ENCODE results near the gene ITGBL1.
A peak's percentile ranks its signal among the peaks of the same experiment; 100 is the strongest.
"Not testable (repeated sequence)": the region's sequence is repeated elsewhere in the genome, so short reads cannot be mapped to it uniquely, and the experiment has no call there.

The ITGBL1 gene

GRCh38 chr13:101515504-101515903 is 63.0 kb downstream of the ITGBL1 start:
- FAIRE-seq (no peak), DNase-seq (ENCODE audit: insufficient read length) (no peak)
- TF ChIP-seq POLR2A (IDR thresholded peaks at IDR 0.05; ENCODE audit: low read depth, low read length) (no peak), POLR2AphosphoS5 (IDR thresholded peaks at IDR 0.05; ENCODE audit: low read depth, low read length) (no peak), TAF1 (IDR thresholded peaks at IDR 0.05; ENCODE audit: borderline replicate concordance, low read depth, low read length) (no peak)

DNA sequence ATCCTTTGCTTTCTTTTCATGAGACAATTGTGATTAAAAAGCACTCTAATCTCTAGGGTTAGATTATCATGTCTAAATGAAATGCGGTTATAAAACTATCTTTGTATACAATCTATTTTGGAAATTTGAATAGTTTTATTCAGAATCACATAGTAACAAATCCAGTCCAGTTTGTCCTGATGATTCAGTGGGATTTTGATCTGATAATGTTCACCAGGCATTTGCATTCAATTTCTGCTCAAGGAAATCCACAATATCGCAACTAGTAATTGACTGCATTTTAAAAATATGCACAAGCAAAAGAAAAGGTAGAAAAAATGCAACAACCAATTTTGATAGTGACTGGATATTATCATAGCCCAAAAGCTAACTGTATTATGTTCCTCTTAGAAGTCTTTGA is 63.8 kb downstream of the ITGBL1 start:
- TF ChIP-seq TAF1 (IDR thresholded peaks at IDR 0.05; ENCODE audit: borderline replicate concordance, low read depth, low read length) (no peak), POLR2AphosphoS5 (IDR thresholded peaks at IDR 0.05; ENCODE audit: low read depth, low read length) (no peak), POLR2A (IDR thresholded peaks at IDR 0.05; ENCODE audit: low read depth, low read length) (no peak)
- DNase-seq (ENCODE audit: insufficient read length) (no peak), FAIRE-seq (no peak)

GRCh38 chr13:101520672-101521071 is 68.2 kb downstream of the ITGBL1 start:
- FAIRE-seq, result no peak
- DNase-seq (ENCODE audit: insufficient read length), result no peak
- no peak for TF ChIP-seq POLR2AphosphoS5 (IDR thresholded peaks at IDR 0.05; ENCODE audit: low read depth, low read length)
- no peak for TF ChIP-seq POLR2A (IDR thresholded peaks at IDR 0.05; ENCODE audit: low read depth, low read length)
- TF ChIP-seq TAF1 (IDR thresholded peaks at IDR 0.05; ENCODE audit: borderline replicate concordance, low read depth, low read length), result no peak

DNA sequence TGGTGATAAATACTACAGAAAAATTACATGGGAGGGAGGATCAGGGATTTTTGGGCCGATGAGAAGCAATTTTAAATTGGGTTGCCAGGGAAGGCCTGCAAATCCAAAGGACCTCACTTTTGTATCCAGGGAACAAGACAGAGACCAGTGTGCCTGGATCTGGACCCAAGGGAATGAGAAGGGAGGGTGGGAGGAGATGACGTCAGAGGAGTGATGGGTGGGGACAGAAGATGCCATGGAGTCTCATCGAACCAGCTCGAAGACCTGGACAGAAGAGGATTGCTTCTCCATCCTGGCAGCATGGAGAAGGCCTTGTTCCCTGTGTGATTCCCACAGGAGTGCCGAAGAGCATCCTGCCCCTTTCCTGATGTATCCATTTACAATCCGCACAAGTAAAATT is 68.9 kb downstream of the ITGBL1 start:
- no peak for FAIRE-seq
- TF ChIP-seq TAF1 (IDR thresholded peaks at IDR 0.05; ENCODE audit: borderline replicate concordance, low read depth, low read length), result no peak
- no peak for TF ChIP-seq POLR2A (IDR thresholded peaks at IDR 0.05; ENCODE audit: low read depth, low read length)
- no peak for TF ChIP-seq POLR2AphosphoS5 (IDR thresholded peaks at IDR 0.05; ENCODE audit: low read depth, low read length)

GRCh38 chr13:101522607-101523006 is 70.1 kb downstream of the ITGBL1 start:
- FAIRE-seq (no peak), DNase-seq (ENCODE audit: insufficient read length) (no peak)
- TF ChIP-seq POLR2AphosphoS5 (IDR thresholded peaks at IDR 0.05; ENCODE audit: low read depth, low read length), result no peak
- no peak for TF ChIP-seq TAF1 (IDR thresholded peaks at IDR 0.05; ENCODE audit: borderline replicate concordance, low read depth, low read length)
- no peak for TF ChIP-seq POLR2A (IDR thresholded peaks at IDR 0.05; ENCODE audit: low read depth, low read length)

More for the DNA sequence above, 68.9 kb downstream of the ITGBL1 start:
- no peak for DNase-seq (ENCODE audit: insufficient read length)

- peak; percentile 63 for FAIRE-seq
- TF ChIP-seq POLR2AphosphoS5 (IDR thresholded peaks at IDR 0.05; ENCODE audit: low read depth, low read length) (no peak), POLR2A (IDR thresholded peaks at IDR 0.05; ENCODE audit: low read depth, low read length) (no peak), TAF1 (IDR thresholded peaks at IDR 0.05; ENCODE audit: borderline replicate concordance, low read depth, low read length) (no peak)
- no peak for DNase-seq (ENCODE audit: insufficient read length)
These were observed 71.0 kb downstream of the ITGBL1 start for GRCh38 chr13:101523154-101524131.

GRCh38 chr13:101527130-101527529 is 74.7 kb downstream of the ITGBL1 start:
- DNase-seq (ENCODE audit: insufficient read length) (no peak), FAIRE-seq (no peak)
- TF ChIP-seq POLR2A (IDR thresholded peaks at IDR 0.05; ENCODE audit: low read depth, low read length) (no peak), POLR2AphosphoS5 (IDR thresholded peaks at IDR 0.05; ENCODE audit: low read depth, low read length) (no peak), TAF1 (IDR thresholded peaks at IDR 0.05; ENCODE audit: borderline replicate concordance, low read depth, low read length) (no peak)

- no peak for TF ChIP-seq TAF1 (IDR thresholded peaks at IDR 0.05; ENCODE audit: borderline replicate concordance, low read depth, low read length)
- no peak for DNase-seq (ENCODE audit: insufficient read length)
These were observed 76.9 kb downstream of the ITGBL1 start for GRCh38 chr13:101529422-101529821.

GRCh38 chr13:101530293-101530692 is 77.8 kb downstream of the ITGBL1 start:
- DNase-seq (ENCODE audit: insufficient read length) (no peak), FAIRE-seq (no peak)
- TF ChIP-seq TAF1 (IDR thresholded peaks at IDR 0.05; ENCODE audit: borderline replicate concordance, low read depth, low read length) (no peak), POLR2A (IDR thresholded peaks at IDR 0.05; ENCODE audit: low read depth, low read length) (no peak), POLR2AphosphoS5 (IDR thresholded peaks at IDR 0.05; ENCODE audit: low read depth, low read length) (no peak)

More at GRCh38 chr13:101529422-101529821, 76.9 kb downstream of the ITGBL1 start:
- FAIRE-seq, result no peak

GRCh38 chr13:101535192-101535746 is 82.8 kb downstream of the ITGBL1 start:
- FAIRE-seq (no peak), DNase-seq (ENCODE audit: insufficient read length) (no peak)
- no peak for TF ChIP-seq POLR2A (IDR thresholded peaks at IDR 0.05; ENCODE audit: low read depth, low read length)

- FAIRE-seq (no peak), DNase-seq (ENCODE audit: insufficient read length) (no peak)
- TF ChIP-seq POLR2AphosphoS5 (IDR thresholded peaks at IDR 0.05; ENCODE audit: low read depth, low read length), result no peak
- no peak for TF ChIP-seq POLR2A (IDR thresholded peaks at IDR 0.05; ENCODE audit: low read depth, low read length)
- TF ChIP-seq TAF1 (IDR thresholded peaks at IDR 0.05; ENCODE audit: borderline replicate concordance, low read depth, low read length), result no peak
These were observed 83.6 kb downstream of the ITGBL1 start for GRCh38 chr13:101536079-101536478.

DNA sequence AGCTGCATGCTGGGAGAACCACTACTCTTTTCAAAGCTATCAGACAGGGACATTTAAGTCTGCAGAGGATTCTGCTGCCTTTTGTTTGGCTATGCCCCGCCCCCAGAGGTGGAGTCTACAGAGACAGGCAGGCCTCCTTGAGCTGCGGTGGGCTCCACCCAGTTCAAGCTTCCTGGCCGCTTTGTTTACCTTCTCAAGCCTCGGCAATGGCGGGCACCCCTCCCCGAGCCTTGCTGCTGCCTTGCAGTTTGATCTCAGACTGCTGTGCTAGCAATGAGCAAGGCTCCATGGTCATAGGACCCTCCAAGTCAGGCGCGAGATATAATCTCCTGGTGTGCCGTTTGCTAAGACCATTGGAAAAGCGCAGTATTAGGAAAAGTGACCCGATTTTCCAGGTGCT is 92.1 kb downstream of the ITGBL1 start:
- not testable (repeated sequence) for DNase-seq (ENCODE audit: insufficient read length)

More for the DNA sequence above, 92.1 kb downstream of the ITGBL1 start:
- FAIRE-seq, result not testable (repeated sequence)
